ENCODE measurements around the gene YWHAB.
"Not testable (repeated sequence)": the region's sequence is repeated elsewhere in the genome, so short reads cannot be mapped to it uniquely, and the experiment has no call there.

Gene YWHAB

GRCh38 chr20:44885392-44886265 is at the start of gene YWHAB:
Gene YWHAB (plus strand): TSS chr20:44885705. CDS start chr20:44901534, 15,829 bp downstream.
- peak; percentile 93 for DNase-seq

DNA sequence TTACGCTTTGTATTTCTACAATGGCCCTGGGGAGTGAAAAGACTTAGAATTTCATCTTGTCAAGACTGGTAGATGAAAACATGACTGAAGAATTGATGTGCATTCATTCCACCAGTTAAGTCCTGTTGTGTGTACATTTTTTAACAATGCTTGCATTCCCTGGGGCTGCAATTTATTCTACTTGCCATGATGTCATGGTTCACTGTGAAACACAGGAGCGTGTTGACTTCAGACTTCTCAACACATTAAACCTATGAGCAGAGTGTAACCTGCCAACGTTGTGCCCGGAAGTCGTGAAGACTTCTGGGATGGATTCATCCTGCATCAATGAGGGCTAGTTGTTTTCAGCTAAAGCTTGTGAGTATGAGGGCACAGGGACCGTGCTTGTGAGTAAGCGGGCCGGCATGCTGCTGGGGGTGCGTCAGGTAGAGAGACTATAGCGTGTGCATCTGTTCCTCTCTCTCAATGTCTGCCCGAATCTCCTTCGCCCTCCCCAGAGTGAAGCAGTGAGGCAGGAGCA is 48.8 kb upstream of the YWHAB start:
- DNase-seq: no peak

GRCh38 chr20:44837946-44838345 is 47.6 kb upstream of the YWHAB start:
- DNase-seq: no peak

- DNase-seq: no peak
Observed at GRCh38 chr20:44838521-44838920, 47.0 kb upstream of the YWHAB start.

DNA sequence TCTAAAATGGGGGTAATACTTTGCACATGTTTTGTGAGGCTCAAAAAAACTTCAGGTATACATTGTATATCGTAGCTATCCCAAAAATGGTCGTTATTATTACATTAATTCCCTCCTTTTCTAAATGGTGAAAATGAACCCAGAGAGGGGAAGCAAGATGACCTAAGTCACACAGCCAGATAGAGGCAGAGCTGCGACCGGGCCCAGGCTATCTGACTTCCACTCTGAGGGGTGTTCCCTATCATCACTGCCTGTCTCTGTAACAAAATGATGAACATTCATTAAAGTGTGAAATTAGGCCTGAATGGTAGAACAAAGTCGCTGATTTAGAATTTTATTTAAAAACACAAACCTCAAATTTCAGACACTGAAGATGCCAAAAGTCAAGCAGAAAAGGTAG is 46.0 kb upstream of the YWHAB start:
- DNase-seq: no peak

DNA sequence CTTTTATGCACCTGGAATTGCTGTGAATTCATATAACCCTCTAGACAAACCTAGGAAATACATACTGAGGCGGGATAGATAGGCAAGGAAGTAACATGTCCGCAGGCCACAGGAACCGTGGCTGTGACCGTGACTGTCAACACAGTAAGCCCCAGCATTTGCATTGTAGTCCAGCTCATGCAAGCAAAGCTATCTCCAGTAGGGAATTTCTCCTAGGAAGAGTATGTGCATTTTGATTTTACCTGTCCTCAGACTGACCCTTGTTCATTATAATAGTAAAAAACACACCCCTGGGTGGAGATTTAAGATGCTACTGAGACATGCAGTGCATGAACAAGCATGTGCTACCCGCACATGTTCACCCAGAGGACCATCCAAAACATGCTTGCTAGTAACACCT is 44.7 kb upstream of the YWHAB start:
- no peak for DNase-seq

DNA sequence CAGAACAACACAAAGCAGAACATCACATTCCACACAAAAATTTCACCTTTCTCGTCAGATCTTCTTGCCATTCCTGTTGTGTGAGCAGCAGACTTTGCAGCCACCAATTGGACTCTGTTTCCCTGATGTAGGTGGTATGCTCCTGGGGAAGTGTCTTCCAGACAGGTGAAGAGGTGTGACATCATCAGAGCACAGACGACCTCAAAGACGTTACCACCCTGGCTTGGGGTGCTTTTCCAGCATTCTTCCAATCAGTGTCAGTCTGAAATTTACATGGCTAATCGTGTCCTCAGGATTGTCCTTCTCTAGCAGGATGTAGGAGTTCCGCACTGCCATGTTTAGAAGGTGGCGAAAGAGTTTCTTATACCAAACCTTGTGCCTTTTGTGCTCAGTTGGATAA is 43.5 kb upstream of the YWHAB start:
- no peak for DNase-seq

GRCh38 chr20:44843876-44844275 is 41.6 kb upstream of the YWHAB start:
- no peak for DNase-seq

DNA sequence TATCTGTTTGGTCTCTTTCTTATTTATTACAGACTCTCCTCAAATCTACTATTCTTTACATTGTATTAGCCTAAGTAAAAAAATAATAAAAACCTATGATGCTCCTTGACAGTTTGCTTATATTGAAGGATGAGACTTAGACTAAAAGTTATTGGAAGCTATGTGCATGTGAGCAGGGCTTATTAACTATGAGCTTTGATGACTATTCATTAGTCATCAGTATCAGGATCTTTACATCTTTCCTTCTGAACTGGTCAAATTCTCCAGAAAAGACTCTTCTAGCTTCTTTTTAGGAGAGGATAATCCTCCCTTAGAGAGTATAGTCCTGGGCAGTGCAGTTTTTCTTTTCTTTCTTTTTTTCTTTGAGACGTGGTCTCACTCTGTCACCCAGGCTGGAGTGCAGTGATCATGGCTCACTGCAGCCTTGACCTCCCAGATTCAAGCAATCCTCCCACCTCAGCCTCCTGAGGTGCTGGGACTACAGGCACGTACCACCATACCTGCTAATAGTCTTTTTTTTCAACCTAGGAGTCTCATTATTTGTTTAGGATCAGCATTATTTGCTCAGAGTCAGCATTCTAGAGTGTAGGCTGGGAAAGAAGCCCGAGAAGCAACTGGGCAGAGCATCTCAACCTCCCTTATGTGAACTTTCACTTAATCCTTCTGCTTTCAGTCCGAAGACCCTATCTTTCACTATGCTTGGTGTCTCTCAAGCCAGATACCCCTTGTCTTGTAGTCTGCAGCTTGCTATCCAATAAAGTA is 37.1 kb upstream of the YWHAB start:
- no peak for DNase-seq

GRCh38 chr20:44849703-44850102 is 35.8 kb upstream of the YWHAB start:
- no peak for DNase-seq

- no peak for DNase-seq
Observed at GRCh38 chr20:44850272-44850671, 35.2 kb upstream of the YWHAB start.

- DNase-seq: no peak
Observed at GRCh38 chr20:44850837-44851236, 34.7 kb upstream of the YWHAB start.

DNA sequence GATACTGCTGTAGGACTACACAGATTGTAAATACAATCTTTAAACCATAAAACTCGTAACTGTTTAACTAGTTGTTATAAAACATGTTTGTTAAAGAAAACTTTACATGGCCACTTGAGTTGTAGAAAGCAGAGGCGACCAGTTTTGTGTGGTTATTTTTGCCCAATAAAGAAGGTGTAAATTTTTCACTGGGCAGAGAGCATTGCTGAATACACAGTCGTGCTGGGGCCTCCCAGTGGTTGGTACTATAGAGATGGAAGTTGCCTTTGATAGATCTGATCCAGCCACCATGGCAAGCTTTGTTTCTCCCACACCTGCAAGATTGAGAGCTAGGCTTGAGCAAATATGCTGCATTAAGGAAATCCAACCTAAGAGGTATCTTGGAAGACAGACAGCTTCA is 34.0 kb upstream of the YWHAB start:
- DNase-seq: no peak

DNA sequence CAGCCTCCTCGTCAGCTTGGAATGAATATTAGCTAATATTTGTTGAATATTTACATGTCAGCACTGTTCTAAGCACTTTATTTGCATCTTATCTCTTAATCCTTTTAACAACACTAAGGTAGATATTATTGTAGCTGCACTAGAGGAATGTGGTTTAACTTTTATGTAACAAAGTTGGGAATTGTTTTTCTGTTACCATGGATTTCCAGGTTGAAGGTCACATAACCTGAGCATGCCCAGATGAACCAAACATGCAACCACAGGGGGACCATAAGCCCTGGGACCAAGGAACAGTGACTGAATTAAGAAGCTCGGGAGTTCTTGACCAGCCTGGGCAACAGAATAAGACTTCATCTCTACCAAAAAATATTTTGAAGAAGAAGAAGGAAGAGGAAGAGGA is 29.1 kb upstream of the YWHAB start:
- DNase-seq: no peak

DNA sequence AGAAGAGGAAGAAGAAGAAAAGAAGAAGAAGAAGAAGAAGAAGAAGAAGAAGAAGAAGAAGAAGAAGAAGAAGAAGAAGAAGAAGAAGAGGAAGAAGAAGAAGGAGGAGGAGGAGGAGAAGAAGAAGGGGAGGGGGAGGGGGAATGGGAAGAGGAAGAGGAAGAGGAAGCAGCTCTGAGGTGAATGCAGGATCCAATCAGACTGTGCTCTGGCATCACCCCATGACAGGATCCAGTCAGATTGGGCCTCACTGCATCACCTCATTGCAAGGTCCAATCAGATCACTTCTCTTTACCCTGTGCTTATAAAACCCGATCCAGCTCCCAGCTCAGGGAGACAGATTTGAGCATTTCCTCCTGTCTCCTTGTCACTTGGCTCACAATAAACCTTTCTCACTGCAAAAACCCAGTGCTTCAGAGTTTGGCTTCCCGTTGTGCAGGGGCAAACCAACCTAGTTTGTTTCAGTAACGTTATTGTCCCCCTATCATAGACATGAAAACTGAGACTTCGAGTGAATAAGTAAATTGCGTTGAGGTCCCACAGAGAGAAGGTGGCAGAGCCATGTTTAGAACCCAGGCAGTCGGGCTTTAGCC is 28.6 kb upstream of the YWHAB start:
- DNase-seq: no peak

DNA sequence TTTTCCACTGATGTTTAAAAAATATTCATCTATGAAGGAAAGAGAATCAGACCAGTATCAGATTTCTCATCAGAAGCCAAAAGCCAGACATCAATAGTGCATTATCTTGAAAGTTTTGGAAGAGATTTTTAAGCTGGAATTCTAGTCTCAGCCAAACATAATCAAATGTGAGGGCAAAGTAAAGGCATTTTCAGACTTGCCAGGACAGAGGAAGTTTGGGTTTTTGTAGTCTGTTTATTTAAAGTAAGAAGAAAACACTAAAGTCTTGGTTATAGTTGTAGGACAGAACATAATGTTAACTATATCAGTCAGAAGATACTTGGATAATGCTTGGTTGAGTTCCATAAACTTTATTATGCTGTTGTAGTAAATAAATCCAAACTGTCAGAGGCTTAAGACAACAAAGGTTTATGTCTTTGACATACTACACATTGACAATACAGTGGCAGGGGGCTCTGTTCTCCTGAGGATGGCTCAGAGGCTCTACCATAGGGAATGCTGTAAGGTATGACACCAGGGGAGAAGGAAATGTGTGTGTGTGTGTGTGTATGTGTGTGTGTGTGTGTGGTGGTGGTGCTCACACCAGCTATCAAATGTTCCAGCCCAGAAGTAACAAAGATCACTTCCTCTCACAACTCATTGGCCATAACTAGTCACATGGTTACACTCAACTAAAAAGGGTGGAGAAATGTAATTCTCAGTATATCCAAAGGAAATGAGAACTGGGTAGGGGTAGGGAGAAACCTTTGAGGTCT is 26.7 kb upstream of the YWHAB start:
- no peak for DNase-seq

GRCh38 chr20:44861531-44862006 is 23.9 kb upstream of the YWHAB start:
- no peak for DNase-seq

DNA sequence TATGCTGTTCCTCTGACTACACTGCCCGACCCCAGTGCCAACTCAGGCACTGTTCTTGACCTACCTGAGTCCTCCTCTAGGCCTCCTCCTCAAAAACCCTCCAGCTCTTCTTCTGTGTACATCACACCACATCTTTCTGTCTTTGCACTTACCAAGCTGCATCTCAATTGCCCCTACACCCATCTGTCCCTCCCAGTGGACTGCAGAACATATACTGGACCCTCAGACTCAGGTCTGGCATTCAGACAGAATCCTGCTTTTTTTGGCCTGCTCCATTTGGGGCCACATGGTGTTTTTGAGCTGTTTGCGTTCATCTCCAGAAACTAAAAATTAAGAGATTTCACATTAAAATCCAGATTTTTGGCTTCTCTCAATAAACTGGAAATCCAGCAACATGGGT is 23.2 kb upstream of the YWHAB start:
- DNase-seq: no peak

DNA sequence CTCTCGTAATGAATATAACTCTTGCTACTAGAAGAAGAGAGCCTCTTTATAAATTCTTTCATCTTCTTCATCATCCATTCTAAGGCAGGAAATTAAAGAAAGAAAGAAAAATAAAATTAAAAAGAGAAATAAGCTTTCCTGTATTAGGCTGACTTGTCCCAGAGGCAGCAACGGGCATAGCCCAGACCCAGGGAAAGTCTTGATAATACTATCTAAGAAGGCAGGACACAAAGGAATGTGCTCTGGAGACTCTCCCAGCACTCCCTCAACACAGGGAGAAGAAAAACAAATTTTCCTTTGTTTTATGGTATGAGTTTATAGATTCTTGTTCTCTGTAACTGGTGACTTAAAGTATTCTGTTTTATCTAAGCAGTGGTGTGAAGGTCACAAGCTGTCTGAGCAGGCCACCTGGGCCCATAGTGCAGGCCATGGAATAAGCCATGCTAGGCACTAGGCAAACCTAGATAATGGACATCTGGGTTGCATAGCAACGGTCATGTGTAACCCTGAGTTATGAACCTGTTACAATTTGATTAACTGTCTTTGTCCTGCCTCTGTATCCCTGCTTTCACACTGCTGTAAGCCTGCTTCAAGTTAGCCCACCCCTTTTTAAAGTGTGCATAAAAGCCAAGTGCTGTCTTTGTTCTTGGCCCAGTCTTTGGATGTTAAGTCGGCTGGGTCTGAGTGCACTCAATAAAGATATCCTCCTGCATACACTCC is 22.0 kb upstream of the YWHAB start:
- not testable (repeated sequence) for DNase-seq

DNA sequence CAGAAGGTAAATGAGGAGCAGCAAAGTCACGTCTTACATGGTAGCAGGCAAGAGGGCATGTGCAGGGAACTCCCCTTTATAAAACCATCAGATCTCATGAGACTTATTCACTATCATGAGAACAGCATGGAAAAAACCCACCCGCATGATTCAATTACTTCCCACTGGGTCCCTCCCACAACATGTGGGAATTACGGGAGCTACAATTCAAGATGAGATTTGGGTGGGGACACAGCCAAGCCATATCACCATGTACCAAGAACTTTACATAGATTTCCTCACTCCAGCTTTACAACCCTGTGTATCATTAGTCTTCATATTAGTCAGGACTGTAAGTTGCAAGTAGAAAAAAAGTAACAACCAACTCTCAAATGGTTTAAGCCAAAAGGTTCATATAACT is 21.0 kb upstream of the YWHAB start:
- not testable (repeated sequence) for DNase-seq

DNA sequence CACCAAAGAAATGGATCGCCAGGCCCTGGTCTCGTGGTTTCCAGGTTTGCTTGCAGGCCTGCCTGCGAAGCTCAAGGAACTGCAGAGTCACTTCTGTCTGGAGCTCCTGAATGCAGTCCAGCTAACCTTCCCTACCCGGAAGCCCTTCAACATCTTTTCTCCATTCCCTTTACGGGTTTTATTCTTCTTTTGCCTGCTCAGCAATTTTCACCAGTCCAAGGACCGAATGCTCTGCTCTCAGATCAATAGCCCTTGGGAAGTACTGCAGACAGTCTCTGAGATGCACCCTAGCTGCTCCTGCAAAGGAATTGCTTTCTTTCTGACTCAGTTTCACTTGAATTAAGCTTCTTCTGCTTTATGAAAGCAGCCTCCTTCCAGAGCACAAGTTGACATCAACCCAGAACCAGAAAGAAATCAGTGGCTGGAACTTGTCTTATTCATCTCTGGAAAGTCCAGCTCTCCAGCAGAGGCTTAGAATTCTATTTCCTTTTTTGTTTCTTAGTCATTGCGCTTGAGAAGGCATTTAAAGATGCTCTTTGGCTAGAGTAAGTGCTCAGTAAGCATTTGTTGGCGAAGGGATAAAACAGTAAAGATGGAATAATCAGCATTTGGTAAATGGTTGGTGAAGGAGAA is 18.7 kb upstream of the YWHAB start:
- no peak for DNase-seq

- no peak for DNase-seq
Observed at GRCh38 chr20:44869471-44869870, 16.0 kb upstream of the YWHAB start.

Measured in NCI-H1048 (cell line).